Hepatocyte (in vitro differentiated cells): ENCODE data around the gene JAKMIP1. TPM values are rescaled to one million over a fixed set of nuclear protein-coding genes. Genes with fewer than 3 reads are reported as not detected.

ENCODE experiments used
- DNase-seq: peaks from one replicate; pipeline ENCODE4 v3.0.0-alpha.2; 2016; ENCODE audit warnings: low spot score
- H2AFZ ChIP-seq: fragments of 200-600 bp; sonication (generic); 2 replicates; pipeline ENCODE4 v1.6.0; 2016; ENCODE audit warnings: antibody characterized with exemption, mild to moderate bottlenecking
- H3K27ac ChIP-seq: fragments of 200-600 bp; sonication (generic); 2 replicates; pipeline ENCODE4 v1.5.1; 2016; ENCODE audit warnings: mild to moderate bottlenecking
- H3K27me3 ChIP-seq: fragments of 200-600 bp; sonication (generic); 2 replicates; pipeline ENCODE4 v1.6.1; 2016
- H3K36me3 ChIP-seq: fragments of 200-600 bp; sonication (generic); replicated peaks from 2 replicates; pipeline ENCODE4 v1.5.1; 2016; ENCODE audit warnings: low read depth; ENCODE audit not compliant: insufficient read depth
- H3K4me1 ChIP-seq: fragments of 200-600 bp; sonication (generic); 2 replicates; pipeline ENCODE4 v1.5.1; 2016; ENCODE audit warnings: mild to moderate bottlenecking, moderate library complexity; ENCODE audit not compliant: insufficient read depth
- H3K4me2 ChIP-seq: fragments of 200-600 bp; sonication (generic); 2 replicates; pipeline ENCODE4 v1.6.0; 2016
- H3K4me3 ChIP-seq: fragments of 200-600 bp; sonication (generic); 2 replicates; pipeline ENCODE4 v1.5.1; 2016; ENCODE audit warnings: mild to moderate bottlenecking
- H3K79me2 ChIP-seq: fragments of 200-600 bp; sonication (generic); 2 replicates; pipeline ENCODE4 v1.6.0; 2017; ENCODE audit warnings: mild to moderate bottlenecking
- H3K9me2 ChIP-seq: fragments of 200-600 bp; sonication (generic); replicated peaks from 2 replicates; pipeline ENCODE4 v1.6.0; 2017; ENCODE audit warnings: mild to moderate bottlenecking; ENCODE audit not compliant: insufficient read depth
- H3K9me3 ChIP-seq: fragments of 200-600 bp; sonication (generic); 2 replicates; pipeline ENCODE4 v1.5.1; 2016; ENCODE audit warnings: low read depth, mild to moderate bottlenecking
- H4K20me1 ChIP-seq: fragments of 200-600 bp; sonication (generic); 2 replicates; pipeline ENCODE4 v1.6.0; 2016; ENCODE audit warnings: mild to moderate bottlenecking; ENCODE audit not compliant: insufficient read depth, poor library complexity, severe bottlenecking
- CTCF ChIP-seq: fragments of 200-600 bp; sonication (generic); IDR thresholded peaks from 2 replicates; pipeline ENCODE4 v1.5.1; 2016; ENCODE audit warnings: antibody characterized with exemption, mild to moderate bottlenecking; ENCODE audit not compliant: poor library complexity
- EZH2 ChIP-seq: fragments of 200-600 bp; sonication (generic); IDR thresholded peaks from 2 replicates; pipeline ENCODE4 v1.6.1; 2016; ENCODE audit warnings: antibody characterized with exemption, mild to moderate bottlenecking, borderline replicate concordance
- EZH2phosphoT487 ChIP-seq: fragments of 200-600 bp; sonication (generic); IDR thresholded peaks from one replicate; pipeline ENCODE4 v1.6.1; 2018; ENCODE audit warnings: antibody characterized with exemption, mild to moderate bottlenecking, low read depth, moderate library complexity; ENCODE audit not compliant: unreplicated experiment, severe bottlenecking
- WGBS: methylation state at CpG from one replicate; pipeline ENCODE4 v1.1.6; 2016; ENCODE audit warnings: low lambda C conversion rate; ENCODE audit errors: missing lambda C conversion rate; 5-methylcytosine and 5-hydroxymethylcytosine counted together
- polyA plus RNA-seq: library from polyadenylated mRNA; unstranded; fragments of >200 nt; fragmentation: Nextera tagmentation; extraction: Ambion mirVana; gene quantifications from 2 replicates; pipeline ENCODE4 v1.2.1, GENCODE V29; 2016
- total RNA-seq: library from RNA; depleted of rRNA; stranded (reverse); fragments of >200 nt; gene quantifications from 2 replicates; pipeline ENCODE4 v1.2.3, GENCODE V29; 2014

The JAKMIP1 gene
- total and polyA plus RNA-seq, 2 experiments from 2014 or later = not detected

- WGBS = 94% methylated on average over 7 of the region's 7 CpGs
- TF ChIP-seq EZH2phosphoT487 = no peak
- TF ChIP-seq CTCF = no peak
- no peak for TF ChIP-seq EZH2
- H3K4me3 ChIP-seq = no peak overlapping the region
Observed at GRCh38 chr4:6064383-6064782, 136.0 kb downstream of the JAKMIP1 start.

GRCh38 chr4:6063684-6064083, 136.7 kb downstream of the JAKMIP1 start:
- 92% methylated on average over 10 of the region's 10 CpGs for WGBS
- Histone ChIP-seq H3K79me2 (no peaks in the 10 kb centered on the region), H3K4me3 (no peak overlapping the region), H3K36me3 (no peaks in the 10 kb centered on the region), H3K4me2 (no peak overlapping the region), H3K27ac (no peak overlapping the region), H3K4me1 (no peaks in the 10 kb centered on the region), H4K20me1 (no peaks in the 10 kb centered on the region), H3K9me2 (no peaks in the 10 kb centered on the region), H3K9me3 (no peaks in the 10 kb centered on the region), H2AFZ (no peak overlapping the region), H3K27me3 (no peaks in the 10 kb centered on the region)
- DNase-seq = no peak
- TF ChIP-seq EZH2 = no peak
- no peak for TF ChIP-seq EZH2phosphoT487
- no peak for TF ChIP-seq CTCF

More at GRCh38 chr4:6064383-6064782, 136.0 kb downstream of the JAKMIP1 start:
- Histone ChIP-seq H3K27me3 (no peaks in the 10 kb centered on the region), H3K27ac (no peak overlapping the region), H3K4me1 (no peaks in the 10 kb centered on the region), H3K79me2 (no peaks in the 10 kb centered on the region), H2AFZ (no peak overlapping the region), H3K9me2 (no peaks in the 10 kb centered on the region), H3K4me2 (no peak overlapping the region), H3K36me3 (no peaks in the 10 kb centered on the region), H3K9me3 (no peaks in the 10 kb centered on the region), H4K20me1 (no peaks in the 10 kb centered on the region)
- DNase-seq = no peak

- Histone ChIP-seq H2AFZ (no peak overlapping the region), H3K36me3 (no peaks in the 10 kb centered on the region), H4K20me1 (no peaks in the 10 kb centered on the region), H3K27me3 (no peaks in the 10 kb centered on the region), H3K79me2 (no peaks in the 10 kb centered on the region), H3K27ac (no peak overlapping the region), H3K4me1 (no peaks in the 10 kb centered on the region), H3K4me3 (no peak overlapping the region), H3K9me2 (no peaks in the 10 kb centered on the region), H3K4me2 (no peak overlapping the region), H3K9me3 (no peaks in the 10 kb centered on the region)
- WGBS = 90% methylated on average over 12 of the region's 12 CpGs
- no peak for DNase-seq
- no peak for TF ChIP-seq CTCF
Observed at GRCh38 chr4:6062133-6062532, 138.2 kb downstream of the JAKMIP1 start.

DNA sequence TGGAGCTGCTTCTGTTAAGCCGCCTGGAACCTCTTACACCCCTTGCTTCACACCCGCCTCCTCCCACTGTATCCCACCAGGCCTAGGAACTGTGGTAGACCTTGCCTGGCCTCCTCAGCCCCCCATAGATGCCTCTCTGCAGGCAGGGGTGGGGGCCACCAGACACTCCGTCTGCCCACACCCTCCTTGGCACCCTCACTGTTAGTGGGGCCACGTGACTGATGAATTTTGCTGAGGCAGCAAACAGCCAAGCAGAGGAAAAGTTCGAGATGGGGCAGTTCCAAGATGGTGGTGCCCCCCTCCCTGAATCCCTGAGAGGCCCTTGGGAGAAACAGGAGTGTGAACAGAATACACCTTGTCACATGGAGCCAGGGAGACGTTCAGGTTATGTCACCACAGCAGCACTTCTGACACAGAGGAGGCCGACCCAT, 141.0 kb downstream of the JAKMIP1 start:
- Histone ChIP-seq H3K36me3 (no peaks in the 10 kb centered on the region), H3K9me3 (no peaks in the 10 kb centered on the region), H3K27ac (no peak overlapping the region), H3K4me1 (no peaks in the 10 kb centered on the region), H3K9me2 (no peaks in the 10 kb centered on the region), H4K20me1 (no peaks in the 10 kb centered on the region), H3K27me3 (no peaks in the 10 kb centered on the region), H3K4me2 (no peak overlapping the region), H2AFZ (no peak overlapping the region), H3K79me2 (no peaks in the 10 kb centered on the region), H3K4me3 (no peak overlapping the region)
- WGBS = 88% methylated on average over 7 of the region's 7 CpGs
- DNase-seq = no peak
- TF ChIP-seq EZH2 (no peak), EZH2phosphoT487 (no peak), CTCF (no peak)
